ENCODE data around the gene NDUFS6. TPM values are rescaled to one million over a fixed set of nuclear protein-coding genes. Genes with fewer than 3 reads are reported as not detected.

The NDUFS6 gene
- total and polyA plus RNA-seq, 7 donors: 48.3 to 177 (median 61.5) TPM

- ATAC-seq (no peak), DNase-seq (no peak)
- TF ChIP-seq CTCF (IDR thresholded peaks at IDR 0.05): no peak
- H3K27me3 ChIP-seq (ENCODE audit: insufficient read depth in 3 of 3, low read length in 2 of 3): no peaks in the 10 kb centered on the region
- H3K36me3 ChIP-seq (ENCODE audit: insufficient read depth in 1 of 2, low read depth in 1 of 2): peaks cover 2 to 66% of the 10 kb centered on the region in 2 donors
- intact Hi-C loops (cut with DNase I): loop anchor here in 1 of 2 donors (10.0 kb wide), 1 partner anchor 459 kb away; the partner anchor contains the start of gene CLPTM1L
- no peak overlapping the region for H3K4me3 ChIP-seq
- H3K27ac ChIP-seq: no peak overlapping the region
- no peaks in the 10 kb centered on the region for H3K9me3 ChIP-seq
- H3K4me1 ChIP-seq: peaks cover 23% of the 10 kb centered on the region
- WGBS, 3 donors: 77 to 86% (median 83%) methylated on average over 15 of the region's 15 CpGs
Measured at GRCh38 chr5:1804001-1804690, 2.9 kb downstream of the NDUFS6 start.

- Histone ChIP-seq H3K27me3 (ENCODE audit: insufficient read depth in 3 of 3, low read length in 2 of 3) (no peaks in the 10 kb centered on the region), H3K36me3 (ENCODE audit: insufficient read depth in 1 of 2, low read depth in 1 of 2) (peaks cover 2 to 78% of the 10 kb centered on the region in 2 donors), H3K9me3 (no peaks in the 10 kb centered on the region), H3K4me3 (no peak overlapping the region), H3K4me1 (peaks cover 23% of the 10 kb centered on the region), H3K27ac (no peak overlapping the region)
- DNase-seq: no peak
- no peak for TF ChIP-seq CTCF (IDR thresholded peaks at IDR 0.05)
- intact Hi-C loops (cut with DNase I): loop anchor here in 1 of 2 donors (10.0 kb wide), 1 partner anchor 461 kb away; the partner anchor contains the start of gene CLPTM1L
- WGBS, 3 donors: 53 to 67% (median 62%) methylated on average over 4 of the region's 4 CpGs
- ATAC-seq: no peak
Measured at GRCh38 chr5:1805326-1805725, 4.1 kb downstream of the NDUFS6 start.

GRCh38 chr5:1805736-1806135, 4.5 kb downstream of the NDUFS6 start:
- Histone ChIP-seq H3K9me3 (no peaks in the 10 kb centered on the region), H3K36me3 (ENCODE audit: insufficient read depth in 1 of 2, low read depth in 1 of 2) (peaks cover 2 to 82% of the 10 kb centered on the region in 2 donors), H3K4me1 (peaks cover 27% of the 10 kb centered on the region), H3K27me3 (ENCODE audit: insufficient read depth in 3 of 3, low read length in 2 of 3) (no peaks in the 10 kb centered on the region), H3K4me3 (no peak overlapping the region), H3K27ac (no peak overlapping the region)
- 83 to 87% (median 84%) methylated on average over 10 of the region's 10 CpGs for WGBS, 3 donors
- no peak for DNase-seq
- intact Hi-C loops (cut with DNase I): loop anchor here (1.0 to 10.0 kb wide), 2 partner anchors 11 to 461 kb away; partner anchors contain the start of gene CLPTM1L (in 1 of the 2)
- no peak for ATAC-seq
- TF ChIP-seq CTCF (IDR thresholded peaks at IDR 0.05): no peak

- no peak for TF ChIP-seq CTCF (IDR thresholded peaks at IDR 0.05)
- no peak for ATAC-seq
- intact Hi-C loops (cut with DNase I): loop anchor here (1.0 to 10.0 kb wide), 2 partner anchors 12 to 461 kb away; partner anchors contain the start of gene CLPTM1L (in 1 of the 2)
- Histone ChIP-seq H3K4me1 (peaks cover 31% of the 10 kb centered on the region), H3K27ac (no peak overlapping the region), H3K4me3 (no peak overlapping the region), H3K36me3 (ENCODE audit: insufficient read depth in 1 of 2, low read depth in 1 of 2) (peaks cover 2 to 87% of the 10 kb centered on the region in 2 donors), H3K27me3 (ENCODE audit: insufficient read depth in 3 of 3, low read length in 2 of 3) (no peaks in the 10 kb centered on the region), H3K9me3 (no peaks in the 10 kb centered on the region)
- 80 to 91% (median 83%) methylated on average over 15 of the region's 15 CpGs for WGBS, 3 donors
- no peak for DNase-seq
Measured at GRCh38 chr5:1806199-1806598, 5.0 kb downstream of the NDUFS6 start.
